Sciatic nerve (tissue), 2 donors: ENCODE measurements around the gene DSCAML1. TPM values are rescaled to one million over a fixed set of nuclear protein-coding genes. Genes with fewer than 3 reads are reported as not detected.

Experiments
- ATAC-seq: fragments of 200-7000 bp; cut with Tn5 transposase; one replicate; pipeline ENCODE4 v1.9.1; 2020; ENCODE audit warnings: mild to moderate bottlenecking, moderate library complexity
- DNase-seq: peaks from one replicate; pipeline ENCODE4 v3.0.0-alpha.2; 2020; ENCODE audit warnings: low spot score
- intact Hi-C: fragments of 100-400 bp; cut with DNase I; formaldehyde crosslinking; loops from one replicate; pipeline ENCODE4 v1.14.2; 2022
- total RNA-seq: library from RNA; stranded (reverse); fragmentation: NEBNext Ultra II Directional; extraction: Animal tissue kit (Norgen Biotek cat#: 25700); gene quantifications from one replicate; pipeline ENCODE4 v1.2.1, GENCODE V29; 2021
- donor health status: DM: no; HTN: no; CAD: no.
- donor health status: DM: no; HTN: no; CAD: no.

DSCAML1 gene
- total RNA-seq, 1 donor from 2014 or later, result 4.2 TPM

- no peak for ATAC-seq
- no peak for DNase-seq
- intact Hi-C loops, result no loop called here
These were observed 6.9 kb upstream of the DSCAML1 start for GRCh38 chr11:117803896-117804295.

- no peak for ATAC-seq
- intact Hi-C loops, result no loop called here
These were observed 2.6 kb upstream of the DSCAML1 start for GRCh38 chr11:117799634-117800033.

GRCh38 chr11:117796456-117796871 is 552 bp downstream of the DSCAML1 start:
- intact Hi-C loops, result no loop called here
- ATAC-seq (no peak), DNase-seq (no peak)

More at GRCh38 chr11:117799634-117800033, 2.6 kb upstream of the DSCAML1 start:
- DNase-seq, result no peak

GRCh38 chr11:117795638-117796455 is 1.2 kb downstream of the DSCAML1 start:
- DNase-seq, result no peak
- ATAC-seq, result no peak
- intact Hi-C loops, result no loop called here

GRCh38 chr11:117794772-117795629 is 2.0 kb downstream of the DSCAML1 start:
- intact Hi-C loops, result no loop called here
- ATAC-seq (no peak), DNase-seq (no peak)

DNA sequence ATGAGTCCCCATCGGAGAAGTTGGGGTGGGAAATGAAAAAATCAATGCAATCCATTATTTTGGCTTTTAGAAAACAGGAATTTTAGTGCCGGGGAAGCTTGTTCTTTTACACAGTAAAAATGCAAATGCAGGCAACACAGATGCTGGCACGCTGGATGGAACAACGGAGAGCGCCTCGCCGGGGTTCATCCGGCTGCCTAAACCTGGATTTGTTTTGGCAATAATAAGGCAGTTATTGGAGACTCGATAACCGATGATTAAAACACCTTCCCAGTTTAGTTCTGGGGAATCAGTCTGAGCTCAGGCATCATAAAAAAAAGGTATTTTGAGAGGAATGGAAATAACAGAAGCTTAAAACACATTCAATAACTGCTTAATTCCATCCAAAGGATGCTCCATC is 2.9 kb downstream of the DSCAML1 start:
- ATAC-seq, result no peak
- DNase-seq, result no peak
- intact Hi-C loops, result no loop called here

DNA sequence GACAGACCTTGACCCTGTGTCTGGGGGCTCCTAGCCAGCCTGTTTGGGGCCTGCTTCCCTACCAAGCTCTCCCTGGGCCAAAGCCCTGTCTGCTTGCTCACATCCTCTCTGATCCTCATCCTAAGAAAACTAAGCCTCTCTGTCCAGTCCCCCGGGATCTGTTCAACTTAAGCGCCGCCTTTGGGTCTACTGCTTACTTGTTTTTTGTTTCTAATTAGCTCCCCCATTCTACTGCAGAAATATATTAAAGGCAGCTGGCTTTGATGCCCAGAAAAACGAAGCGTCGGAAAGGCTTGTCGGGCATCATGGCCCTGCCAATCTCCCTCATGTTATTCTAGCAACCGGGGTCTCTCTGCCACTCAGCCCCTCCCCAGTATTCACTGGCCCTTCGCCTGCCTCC is 3.4 kb downstream of the DSCAML1 start:
- DNase-seq (no peak), ATAC-seq (no peak)
- intact Hi-C loops, result no loop called here

DNA sequence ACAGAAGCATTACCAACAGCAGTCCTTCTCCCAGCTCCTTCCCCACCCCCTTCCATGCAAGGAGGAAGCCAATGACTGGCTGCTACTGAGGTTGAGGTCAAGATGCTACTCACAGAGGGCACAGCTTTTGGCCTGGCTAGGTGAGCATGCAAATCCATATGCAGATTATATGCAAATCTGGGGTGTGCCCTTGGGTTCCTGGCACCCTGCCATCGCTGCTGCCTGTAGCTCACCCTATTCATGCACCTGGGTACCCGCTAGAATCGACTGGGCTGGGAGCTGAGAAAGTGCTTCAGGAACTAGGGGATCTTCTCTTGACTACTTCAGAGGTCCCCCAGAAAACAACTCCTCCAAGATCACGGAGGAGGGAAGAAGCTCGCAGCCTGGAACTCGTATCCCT is 4.0 kb downstream of the DSCAML1 start:
- ATAC-seq (no peak), DNase-seq (no peak)
- intact Hi-C loops, result no loop called here

DNA sequence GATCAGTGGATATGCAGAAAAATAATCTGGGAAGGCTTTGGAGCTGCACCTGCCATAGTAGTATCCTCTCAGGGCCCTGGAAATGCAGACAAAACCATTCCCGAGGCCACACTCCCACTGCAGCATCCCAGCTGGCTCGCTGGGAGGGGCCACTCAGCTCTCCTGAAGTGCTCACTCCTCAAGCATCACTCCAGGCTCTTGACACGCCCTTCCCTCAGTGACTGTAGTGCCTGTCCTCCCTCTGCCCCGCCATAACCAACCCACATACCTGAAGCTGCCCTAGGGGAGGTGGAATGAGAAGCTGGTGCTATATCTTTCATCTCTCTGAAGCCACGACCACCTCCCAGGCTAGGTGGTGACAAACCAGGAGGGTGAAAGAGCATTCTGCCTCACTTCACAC is 4.8 kb downstream of the DSCAML1 start:
- intact Hi-C loops, result no loop called here
- no peak for DNase-seq
- no peak for ATAC-seq

DNA sequence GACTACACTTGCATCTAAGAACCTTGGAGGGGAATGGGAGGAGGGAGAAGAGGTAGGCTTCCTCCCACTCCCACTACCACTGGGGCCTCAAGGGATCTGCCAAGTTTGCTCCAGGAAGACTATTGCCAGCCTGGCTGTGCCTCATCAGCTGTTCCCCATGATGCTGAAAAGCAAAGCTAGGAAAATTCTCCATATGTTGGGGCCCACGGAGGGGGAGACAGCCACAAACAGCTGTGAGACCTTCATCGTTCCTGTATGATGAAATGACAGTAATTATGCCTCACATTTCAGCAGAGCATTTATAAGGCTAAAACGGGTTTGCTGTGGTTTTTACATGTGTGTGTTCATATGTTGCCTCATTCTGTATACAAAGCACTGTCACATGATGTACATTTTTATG is 6.7 kb downstream of the DSCAML1 start:
- ATAC-seq, result no peak
- intact Hi-C loops, result no loop called here
- no peak for DNase-seq

GRCh38 chr11:117789241-117789640 is 7.8 kb downstream of the DSCAML1 start:
- ATAC-seq (no peak), DNase-seq (no peak)
- intact Hi-C loops, result no loop called here

DNA sequence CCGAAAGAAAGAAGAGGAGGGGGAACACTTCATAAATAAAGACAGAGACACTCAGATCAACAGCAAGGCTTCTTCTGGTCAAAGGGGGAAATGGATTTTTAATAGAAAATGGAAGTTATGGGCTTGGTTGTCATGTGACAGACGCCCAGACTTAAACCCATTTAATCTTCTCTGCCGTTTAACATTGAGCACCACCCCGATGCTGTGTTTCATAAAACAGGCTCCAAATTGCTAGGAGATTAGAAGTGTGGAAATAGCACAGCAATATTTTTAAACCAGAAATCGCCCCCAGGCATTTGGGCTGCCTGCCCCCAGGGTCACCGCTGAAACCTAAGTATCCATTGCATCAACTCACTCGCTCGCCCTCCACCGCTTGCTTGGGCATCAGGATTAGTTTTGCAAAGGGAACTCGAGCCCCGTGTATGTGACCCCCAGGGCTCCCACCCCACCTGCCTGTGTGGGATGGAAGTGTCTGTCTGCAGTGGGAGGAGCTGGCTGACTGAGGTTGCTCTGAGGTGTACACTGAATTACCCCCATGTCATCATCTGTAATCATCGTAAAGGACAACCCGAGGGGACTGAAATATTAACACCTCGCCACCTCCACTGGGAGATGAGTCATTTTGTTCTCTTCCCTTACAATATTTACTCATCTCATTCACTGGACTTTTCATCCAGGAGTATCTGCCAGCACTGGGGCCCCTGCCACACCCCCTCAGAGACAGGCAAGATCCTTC is 10.7 kb downstream of the DSCAML1 start:
- ATAC-seq (no peak), DNase-seq (no peak)
- intact Hi-C loops, result no loop called here

DNA sequence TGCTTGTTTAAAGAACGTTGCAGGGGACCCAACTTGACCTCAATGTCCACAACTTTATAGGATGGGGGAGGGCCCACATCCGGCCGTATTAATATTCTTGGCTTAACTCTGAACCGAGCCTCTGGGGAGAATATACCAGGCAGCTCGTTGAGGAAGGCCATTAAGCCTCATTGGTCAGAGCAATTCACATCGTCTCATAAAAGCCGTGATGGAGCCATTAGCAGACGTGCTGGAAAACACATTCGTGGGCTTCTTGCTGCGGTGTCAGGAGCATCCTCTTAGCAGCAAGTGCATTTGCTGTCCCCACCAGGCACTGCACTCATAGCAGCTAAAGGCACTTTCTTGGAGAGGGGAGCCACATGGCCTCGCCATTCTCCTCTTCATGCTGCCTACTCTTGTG is 14.9 kb downstream of the DSCAML1 start:
- ATAC-seq (no peak), DNase-seq (no peak)
- intact Hi-C loops, result no loop called here

GRCh38 chr11:117781627-117782026 is 15.4 kb downstream of the DSCAML1 start:
- DNase-seq (no peak), ATAC-seq (no peak)
- intact Hi-C loops, result no loop called here

DNA sequence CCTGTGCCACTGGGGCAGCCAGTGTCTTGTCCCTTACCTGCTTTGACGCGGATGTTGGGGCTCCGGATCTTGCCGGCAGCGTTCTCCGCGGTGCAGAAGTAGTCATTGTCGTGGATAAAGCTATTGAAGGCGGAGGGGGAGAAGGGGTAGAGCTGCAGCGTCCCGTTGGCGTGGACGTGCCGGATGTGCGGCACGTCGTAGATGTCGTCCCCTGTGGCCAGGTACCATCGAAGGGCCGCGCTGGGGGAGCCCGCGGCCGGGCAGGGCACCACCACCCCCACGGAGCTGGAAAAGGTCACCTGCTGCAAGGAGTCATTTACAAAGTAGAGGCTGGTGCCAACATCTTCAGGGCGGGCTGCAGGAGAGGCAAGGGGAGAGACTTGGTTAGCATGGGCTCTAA is 16.6 kb downstream of the DSCAML1 start:
- no peak for ATAC-seq
- intact Hi-C loops, result no loop called here
- DNase-seq, result no peak

DNA sequence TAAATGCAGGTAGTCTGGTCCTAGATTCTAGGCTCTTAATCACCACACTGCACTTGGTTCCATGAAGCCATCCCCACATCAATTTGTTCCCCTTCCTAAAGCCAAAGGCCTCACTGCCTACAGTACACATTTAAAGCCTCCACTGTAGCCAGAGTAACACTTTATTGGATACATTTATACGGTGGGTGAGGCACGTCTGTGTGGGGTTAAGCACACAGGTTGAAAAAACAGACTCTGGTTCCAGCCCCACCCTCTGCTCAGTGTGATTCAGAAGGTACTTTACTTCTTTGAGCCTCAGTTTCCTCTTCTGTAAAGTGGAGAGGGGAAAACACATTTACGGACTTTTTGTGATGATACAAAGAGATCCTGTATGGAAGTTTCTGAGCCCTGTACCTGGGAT is 22.5 kb downstream of the DSCAML1 start:
- ATAC-seq (no peak), DNase-seq (no peak)
- intact Hi-C loops, result no loop called here

DNA sequence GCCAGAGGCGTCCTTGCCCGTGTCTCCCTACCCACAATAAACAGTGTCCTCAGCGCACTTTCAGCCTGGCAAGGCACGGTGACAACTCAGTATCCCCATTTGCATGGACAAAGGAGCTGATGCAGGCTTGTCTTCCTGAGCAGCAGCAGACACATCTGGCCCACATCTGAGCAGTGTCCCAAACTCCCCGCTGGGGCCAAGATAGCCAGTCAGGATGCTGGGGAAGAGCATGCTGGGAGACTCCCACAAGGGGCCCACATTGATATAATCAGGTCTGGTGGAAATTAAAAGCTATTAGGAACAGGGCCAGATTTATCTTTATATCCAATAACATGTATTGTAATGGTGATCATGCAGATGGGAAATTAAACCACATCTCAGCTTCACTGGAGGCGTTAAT is 24.7 kb downstream of the DSCAML1 start:
- no peak for DNase-seq
- intact Hi-C loops, result no loop called here
- no peak for ATAC-seq

DNA sequence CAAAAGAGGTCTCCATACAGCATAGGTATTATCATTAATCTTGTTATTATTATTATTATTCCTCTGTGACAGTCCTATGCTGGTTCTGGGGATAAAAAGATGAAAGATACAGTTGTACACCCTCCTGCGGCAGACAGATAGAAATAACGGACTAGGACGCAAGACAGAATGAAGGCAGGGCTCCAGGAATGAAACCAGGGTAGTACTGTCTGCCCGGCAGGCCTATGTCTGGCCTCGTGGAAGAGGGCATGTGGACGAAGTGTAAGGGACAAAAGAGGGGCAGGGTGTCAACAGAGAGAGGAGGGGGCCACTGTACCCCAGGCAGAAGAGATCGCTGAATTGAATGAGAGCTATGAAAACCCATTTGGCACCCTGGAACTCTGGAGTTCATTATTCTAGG is 25.2 kb downstream of the DSCAML1 start:
- DNase-seq (no peak), ATAC-seq (no peak)
- intact Hi-C loops, result no loop called here

- intact Hi-C loops, result no loop called here
- ATAC-seq (no peak), DNase-seq (no peak)
These were observed 25.8 kb downstream of the DSCAML1 start for GRCh38 chr11:117771197-117771596.

GRCh38 chr11:117770061-117770460 is 27.0 kb downstream of the DSCAML1 start:
- no peak for ATAC-seq
- DNase-seq, result no peak
- intact Hi-C loops, result no loop called here
